Thyroid gland (tissue), 4 donors: ENCODE results near the gene SAMD3.
"Not testable (repeated sequence)": the region's sequence is repeated elsewhere in the genome, so short reads cannot be mapped to it uniquely, and the experiment has no call there.

Source experiments
- POLR2A ChIP-seq, 2 donors: fragments of 450-650 bp; IDR thresholded peaks; one replicate each; pipeline ENCODE4 v1.6.1; 2017; ENCODE audit warnings: antibody characterized with exemption in 2 of 2, mild to moderate bottlenecking in 2 of 2, moderate library complexity in 1 of 2
- TF ChIP-seq, protein P1 (sequence below), 6 experiments: fragments of 200-600 bp in 3 of 6; fragments of 450-650 bp in 3 of 6; sonication (generic) in 3 of 6; IDR thresholded peaks; one replicate each; pipeline ENCODE4 v1.5.1; 2016 to 2019; ENCODE audit warnings: antibody characterized with exemption in 6 of 6, mild to moderate bottlenecking in 2 of 6, inconsistent platforms in 1 of 6, moderate library complexity in 1 of 6

DNA sequence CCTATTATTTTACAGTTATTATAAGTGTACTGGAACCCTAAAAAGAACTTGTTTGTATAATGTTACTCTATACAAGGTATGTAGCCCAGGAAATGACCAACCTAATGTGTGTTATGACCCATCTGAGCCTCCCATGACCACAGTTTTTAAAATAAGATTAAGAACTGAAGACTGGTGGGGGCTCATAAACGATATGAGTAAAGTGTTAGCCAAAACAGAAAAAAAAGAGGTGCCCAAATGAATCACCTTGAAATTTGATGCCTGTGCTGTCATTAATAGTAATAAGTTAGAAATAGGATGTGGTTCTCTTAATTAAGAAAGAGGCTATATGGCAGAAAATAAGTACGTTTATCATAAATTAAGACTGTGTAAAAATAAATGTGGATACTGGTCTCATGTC lies 42.8 kb upstream of the SAMD3 start:
- TF ChIP-seq, protein P1, sequence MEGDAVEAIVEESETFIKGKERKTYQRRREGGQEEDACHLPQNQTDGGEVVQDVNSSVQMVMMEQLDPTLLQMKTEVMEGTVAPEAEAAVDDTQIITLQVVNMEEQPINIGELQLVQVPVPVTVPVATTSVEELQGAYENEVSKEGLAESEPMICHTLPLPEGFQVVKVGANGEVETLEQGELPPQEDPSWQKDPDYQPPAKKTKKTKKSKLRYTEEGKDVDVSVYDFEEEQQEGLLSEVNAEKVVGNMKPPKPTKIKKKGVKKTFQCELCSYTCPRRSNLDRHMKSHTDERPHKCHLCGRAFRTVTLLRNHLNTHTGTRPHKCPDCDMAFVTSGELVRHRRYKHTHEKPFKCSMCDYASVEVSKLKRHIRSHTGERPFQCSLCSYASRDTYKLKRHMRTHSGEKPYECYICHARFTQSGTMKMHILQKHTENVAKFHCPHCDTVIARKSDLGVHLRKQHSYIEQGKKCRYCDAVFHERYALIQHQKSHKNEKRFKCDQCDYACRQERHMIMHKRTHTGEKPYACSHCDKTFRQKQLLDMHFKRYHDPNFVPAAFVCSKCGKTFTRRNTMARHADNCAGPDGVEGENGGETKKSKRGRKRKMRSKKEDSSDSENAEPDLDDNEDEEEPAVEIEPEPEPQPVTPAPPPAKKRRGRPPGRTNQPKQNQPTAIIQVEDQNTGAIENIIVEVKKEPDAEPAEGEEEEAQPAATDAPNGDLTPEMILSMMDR (IDR thresholded peaks at IDR 0.05), result not testable (repeated sequence)
- TF ChIP-seq POLR2A (IDR thresholded peaks at IDR 0.05), result not testable (repeated sequence)
